ENCODE data around the gene TBC1D32. TPM values are rescaled to one million over a fixed set of nuclear protein-coding genes. Genes with fewer than 3 reads are reported as not detected.

Gene TBC1D32
- total and polyA plus RNA-seq, 7 donors = 0.60 to 6.1 (median 2.1) TPM

- DNase-seq = no peak
- no peak overlapping the region for H3K27ac ChIP-seq
- no peaks in the 10 kb centered on the region for H3K4me1 ChIP-seq
- intact Hi-C loops (cut with DNase I) = no loop called here
- H3K4me3 ChIP-seq = no peak overlapping the region
- H3K27me3 ChIP-seq = no peaks in the 10 kb centered on the region
- H3K9me3 ChIP-seq = peaks cover 0 to 7% (median 2%) of the 10 kb centered on the region in 4 donors
- TF ChIP-seq POLR2A (IDR thresholded peaks at IDR 0.05) (no peak), POLR2AphosphoS5 (IDR thresholded peaks at IDR 0.05) (no peak), EP300 (IDR thresholded peaks at IDR 0.05) (no peak)
- TF ChIP-seq, protein P1, sequence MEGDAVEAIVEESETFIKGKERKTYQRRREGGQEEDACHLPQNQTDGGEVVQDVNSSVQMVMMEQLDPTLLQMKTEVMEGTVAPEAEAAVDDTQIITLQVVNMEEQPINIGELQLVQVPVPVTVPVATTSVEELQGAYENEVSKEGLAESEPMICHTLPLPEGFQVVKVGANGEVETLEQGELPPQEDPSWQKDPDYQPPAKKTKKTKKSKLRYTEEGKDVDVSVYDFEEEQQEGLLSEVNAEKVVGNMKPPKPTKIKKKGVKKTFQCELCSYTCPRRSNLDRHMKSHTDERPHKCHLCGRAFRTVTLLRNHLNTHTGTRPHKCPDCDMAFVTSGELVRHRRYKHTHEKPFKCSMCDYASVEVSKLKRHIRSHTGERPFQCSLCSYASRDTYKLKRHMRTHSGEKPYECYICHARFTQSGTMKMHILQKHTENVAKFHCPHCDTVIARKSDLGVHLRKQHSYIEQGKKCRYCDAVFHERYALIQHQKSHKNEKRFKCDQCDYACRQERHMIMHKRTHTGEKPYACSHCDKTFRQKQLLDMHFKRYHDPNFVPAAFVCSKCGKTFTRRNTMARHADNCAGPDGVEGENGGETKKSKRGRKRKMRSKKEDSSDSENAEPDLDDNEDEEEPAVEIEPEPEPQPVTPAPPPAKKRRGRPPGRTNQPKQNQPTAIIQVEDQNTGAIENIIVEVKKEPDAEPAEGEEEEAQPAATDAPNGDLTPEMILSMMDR (IDR thresholded peaks at IDR 0.05) = no peak
- no peaks in the 10 kb centered on the region for H3K36me3 ChIP-seq
These were observed 86.9 kb downstream of the TBC1D32 start for GRCh38 chr6:121247386-121247785.

GRCh38 chr6:121242386-121242785 is 91.9 kb downstream of the TBC1D32 start:
- WGBS, 2 donors = 96 to 97% methylated on average over 2 of the region's 2 CpGs
- H3K27ac ChIP-seq = no peak overlapping the region
- no peaks in the 10 kb centered on the region for H3K36me3 ChIP-seq
- peaks cover 0 to 7% (median 0%) of the 10 kb centered on the region in 4 donors for H3K9me3 ChIP-seq
- no peak for TF ChIP-seq EP300 (IDR thresholded peaks at IDR 0.05)
- TF ChIP-seq, protein P1 (IDR thresholded peaks at IDR 0.05) = no peak
- no peak for TF ChIP-seq POLR2AphosphoS5 (IDR thresholded peaks at IDR 0.05)
- H3K27me3 ChIP-seq = no peaks in the 10 kb centered on the region
- no peak overlapping the region for H3K4me3 ChIP-seq
- DNase-seq = no peak
- no peaks in the 10 kb centered on the region for H3K4me1 ChIP-seq
- intact Hi-C loops (cut with DNase I) = no loop called here

- Histone ChIP-seq H3K4me1 (no peaks in the 10 kb centered on the region), H3K36me3 (no peaks in the 10 kb centered on the region), H3K4me3 (no peak overlapping the region), H3K27ac (no peak overlapping the region), H3K9me3 (no peaks in the 10 kb centered on the region), H3K27me3 (no peaks in the 10 kb centered on the region)
- TF ChIP-seq POLR2AphosphoS5 (IDR thresholded peaks at IDR 0.05) (no peak), POLR2A (IDR thresholded peaks at IDR 0.05) (no peak), EP300 (IDR thresholded peaks at IDR 0.05) (no peak)
- TF ChIP-seq, protein P1 (IDR thresholded peaks at IDR 0.05) = no peak
- WGBS, 2 donors = 97 to 98% methylated on average over 1 of the region's 1 CpG
- intact Hi-C loops (cut with DNase I) = no loop called here
- DNase-seq = no peak
These were observed 96.4 kb downstream of the TBC1D32 start for GRCh38 chr6:121237859-121238258.

DNA sequence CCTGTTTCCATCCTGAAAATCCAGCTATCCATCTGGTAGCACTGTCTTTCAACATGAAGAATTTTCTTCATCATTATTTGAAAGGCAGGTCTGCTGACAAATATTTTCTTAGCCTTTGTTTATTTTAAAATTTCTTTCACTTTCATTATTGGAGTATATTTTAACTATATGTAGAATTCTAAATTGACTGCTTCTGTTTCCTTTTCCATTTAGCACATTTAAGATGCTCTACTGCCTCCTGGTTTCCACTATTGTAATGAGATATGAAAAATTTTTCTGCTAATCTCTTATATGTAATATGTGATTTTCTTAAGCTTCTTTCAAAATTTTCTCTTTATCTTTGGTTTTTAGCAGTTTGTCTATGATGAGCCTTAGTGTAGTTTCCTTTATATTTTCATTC is 97.3 kb downstream of the TBC1D32 start:
- no peaks in the 10 kb centered on the region for H3K27me3 ChIP-seq
- H3K4me1 ChIP-seq = no peaks in the 10 kb centered on the region
- H3K4me3 ChIP-seq = no peak overlapping the region
- TF ChIP-seq EP300 (IDR thresholded peaks at IDR 0.05) = no peak
- H3K9me3 ChIP-seq = no peaks in the 10 kb centered on the region
- no peak for DNase-seq
- no peaks in the 10 kb centered on the region for H3K36me3 ChIP-seq
- H3K27ac ChIP-seq = no peak overlapping the region
- intact Hi-C loops (cut with DNase I) = no loop called here

GRCh38 chr6:121235386-121235785 is 98.9 kb downstream of the TBC1D32 start:
- no peak for TF ChIP-seq POLR2AphosphoS5 (IDR thresholded peaks at IDR 0.05)
- TF ChIP-seq, protein P1 (IDR thresholded peaks at IDR 0.05) = no peak
- TF ChIP-seq EP300 (IDR thresholded peaks at IDR 0.05) = no peak
- TF ChIP-seq POLR2A (IDR thresholded peaks at IDR 0.05) = no peak
- Histone ChIP-seq H3K9me3 (no peaks in the 10 kb centered on the region), H3K4me1 (no peaks in the 10 kb centered on the region), H3K4me3 (no peak overlapping the region), H3K27me3 (no peaks in the 10 kb centered on the region), H3K27ac (no peak overlapping the region), H3K36me3 (no peaks in the 10 kb centered on the region)
- DNase-seq = no peak
- intact Hi-C loops (cut with DNase I) = no loop called here
- 97 to 98% methylated on average over 3 of the region's 3 CpGs for WGBS, 2 donors
